GM10266 (cell line): Measurements from ENCODE around the gene FBXO46.

Source experiments
- DNase-seq: peaks from one replicate; pipeline ENCODE4 v3.0.0; 2012; ENCODE audit errors: extremely low spot score
- CTCF ChIP-seq: IDR thresholded peaks from 2 replicates; pipeline ENCODE4 v1.5.1; 2012; ENCODE audit warnings: mild to moderate bottlenecking, low read depth; ENCODE audit not compliant: control insufficient read depth, insufficient read depth; ENCODE audit errors: missing control alignments

Gene FBXO46

GRCh38 chr19:45773384-45773783, 42.7 kb upstream of the FBXO46 start:
- TF ChIP-seq CTCF = no peak
- no peak for DNase-seq

GRCh38 chr19:45772912-45773311, 42.2 kb upstream of the FBXO46 start:
- TF ChIP-seq CTCF = no peak
- DNase-seq = no peak

GRCh38 chr19:45772130-45772840, 41.6 kb upstream of the FBXO46 start:
- no peak for DNase-seq
- no peak for TF ChIP-seq CTCF

- no peak for TF ChIP-seq CTCF
- no peak for DNase-seq
Observed at GRCh38 chr19:45771311-45771933, 40.7 kb upstream of the FBXO46 start.

- DNase-seq = peak; percentile 98
- TF ChIP-seq CTCF = peak; percentile 93
Observed at GRCh38 chr19:45770192-45771101, 39.8 kb upstream of the FBXO46 start.

- DNase-seq = no peak
- no peak for TF ChIP-seq CTCF
Observed at GRCh38 chr19:45769821-45770191, 39.1 kb upstream of the FBXO46 start.
